Psoas muscle (tissue), 8 donors: ENCODE data around the gene PXYLP1. TPM values are rescaled to one million over a fixed set of nuclear protein-coding genes. Genes with fewer than 3 reads are reported as not detected.

Experiments
- ATAC-seq, 4 donors: fragments of 200-7000 bp; cut with Tn5 transposase; one replicate each; pipeline ENCODE4 v1.9.1; 2020; ENCODE audit warnings: moderate library complexity in 3 of 4, mild to moderate bottlenecking in 2 of 4
- DNase-seq, 2 donors: peaks; one replicate each; pipeline ENCODE4 v3.0.0-alpha.2; 2020
- H3K27ac ChIP-seq: fragments of 200-600 bp; one replicate; pipeline ENCODE4 v1.8.0; 2022
- H3K27me3 ChIP-seq, 3 donors: fragments of 200-600 bp in 1 of 3; one replicate each; pipeline versions ENCODE4 v1.6.1 to v1.8.0; 2013 to 2022; ENCODE audit warnings: low read length in 2 of 3, mild to moderate bottlenecking in 2 of 3, moderate library complexity in 1 of 3; ENCODE audit not compliant: insufficient read depth in 3 of 3
- H3K36me3 ChIP-seq, 2 donors: fragments of 200-600 bp in 1 of 2; one replicate each; pipeline versions ENCODE4 v1.6.1 to v1.8.0; 2013 to 2022; ENCODE audit warnings: low read depth in 1 of 2, mild to moderate bottlenecking in 1 of 2, moderate library complexity in 1 of 2; ENCODE audit not compliant: insufficient read depth in 1 of 2
- H3K4me1 ChIP-seq: fragments of 200-600 bp; one replicate; pipeline ENCODE4 v1.8.0; 2022
- H3K4me3 ChIP-seq: fragments of 200-600 bp; one replicate; pipeline ENCODE4 v1.8.0; 2022; ENCODE audit warnings: mild to moderate bottlenecking
- H3K9me3 ChIP-seq: fragments of 200-600 bp; one replicate; pipeline ENCODE4 v1.8.0; 2022
- CTCF ChIP-seq: fragments of 200-600 bp; IDR thresholded peaks from one replicate; pipeline ENCODE4 v1.8.0; 2022; ENCODE audit warnings: antibody characterized with exemption
- WGBS, 3 donors: extraction: QIAGEN DNeasy Blood & Tissue Kit; methylation state at CpG; one replicate each; pipeline versions ENCODE4 v1.1.6 to v1.1.7; 2013; 5-methylcytosine and 5-hydroxymethylcytosine counted together
- intact Hi-C, 2 donors: fragments of 100-400 bp; cut with DNase I; formaldehyde crosslinking; loops; one replicate each; pipeline versions ENCODE4 v1.11.0 to v1.14.2; 2022
- polyA plus RNA-seq, 3 donors: library from polyadenylated mRNA; stranded (reverse); fragments of 200-250 nt; gene quantifications; one replicate each; pipeline ENCODE4 v1.2.3, GENCODE V29; 2013
- total RNA-seq, 4 donors: library from RNA; stranded (reverse); fragmentation: NEBNext Ultra II Directional in 2 of 4; extraction: Animal tissue kit (Norgen Biotek cat#: 25700) in 2 of 4; gene quantifications; one replicate each; pipeline versions ENCODE4 v1.2.1 to v1.2.4, GENCODE V29; 2021 to 2023
- donor health status: healthy with polysubstance abuse.
- donor health status: DM: no; HTN: no; CAD: no; lungs with moderate emphysema.
- donor health status: Bipolar disorder and iron deficiency.
- donor health status: healthy.
- donor health status: DM: yes; HTN: yes; CAD: no.
- donor health status: DM: no; HTN: no; CAD: no.
- donor health status: DM: no; HTN: no; CAD: no.
- donor health status: DM: yes; HTN: yes; CAD: no.

PXYLP1 gene
- total and polyA plus RNA-seq, 7 donors: 0.83 to 6.8 (median 1.8) TPM

GRCh38 chr3:141192345-141192744 lies 39.3 kb upstream of the PXYLP1 start:
- WGBS, 3 donors: 12 to 14% (median 14%) methylated on average over 11 of the region's 11 CpGs
- H3K36me3 ChIP-seq: no peaks in the 10 kb centered on the region
- no peak overlapping the region for H3K4me3 ChIP-seq
- peak; percentile 99 to 100 (median 100) for ATAC-seq
- intact Hi-C loops: loop anchor here (1.0 to 10.0 kb wide), 6 partner anchors 86 to 298 kb away; no protein-coding TSS in a partner anchor
- TF ChIP-seq CTCF: peak; percentile 99
- H3K4me1 ChIP-seq: no peaks in the 10 kb centered on the region
- no peaks in the 10 kb centered on the region for H3K9me3 ChIP-seq
- H3K27ac ChIP-seq: no peak overlapping the region
- no peaks in the 10 kb centered on the region for H3K27me3 ChIP-seq
- peak; percentile 97 to 98 for DNase-seq

GRCh38 chr3:141193066-141193830 lies 38.4 kb upstream of the PXYLP1 start:
- ATAC-seq (no peak), DNase-seq (no peak)
- no peaks in the 10 kb centered on the region for H3K36me3 ChIP-seq
- 75 to 93% (median 86%) methylated on average over 13 of the region's 13 CpGs for WGBS, 3 donors
- intact Hi-C loops: loop anchor here (2.0 to 10.0 kb wide), 4 partner anchors 86 to 298 kb away; no protein-coding TSS in a partner anchor
- H3K27ac ChIP-seq: no peak overlapping the region
- TF ChIP-seq CTCF: no peak
- H3K4me3 ChIP-seq: no peak overlapping the region
- H3K9me3 ChIP-seq: no peaks in the 10 kb centered on the region
- H3K27me3 ChIP-seq: no peaks in the 10 kb centered on the region
- no peaks in the 10 kb centered on the region for H3K4me1 ChIP-seq

GRCh38 chr3:141201122-141201521 lies 30.5 kb upstream of the PXYLP1 start:
- ATAC-seq: no peak
- TF ChIP-seq CTCF: no peak
- H3K27ac ChIP-seq: no peak overlapping the region
- H3K4me1 ChIP-seq: no peaks in the 10 kb centered on the region
- no peak for DNase-seq
- H3K36me3 ChIP-seq: no peaks in the 10 kb centered on the region
- WGBS, 3 donors: 63 to 68% (median 64%) methylated on average over 3 of the region's 3 CpGs
- H3K4me3 ChIP-seq: no peak overlapping the region
- no peaks in the 10 kb centered on the region for H3K9me3 ChIP-seq
- intact Hi-C loops: no loop called here
- H3K27me3 ChIP-seq: no peaks in the 10 kb centered on the region

GRCh38 chr3:141202682-141203081 lies 28.9 kb upstream of the PXYLP1 start:
- intact Hi-C loops: no loop called here
- no peak for DNase-seq
- no peak for ATAC-seq
- no peaks in the 10 kb centered on the region for H3K36me3 ChIP-seq
- TF ChIP-seq CTCF: no peak
- H3K4me1 ChIP-seq: no peaks in the 10 kb centered on the region
- no peak overlapping the region for H3K4me3 ChIP-seq
- H3K27ac ChIP-seq: no peak overlapping the region
- H3K9me3 ChIP-seq: no peaks in the 10 kb centered on the region
- WGBS, 3 donors: 88 to 91% (median 91%) methylated on average over 4 of the region's 4 CpGs
- H3K27me3 ChIP-seq: no peaks in the 10 kb centered on the region
